Gastroesophageal sphincter (tissue), 4 donors: ENCODE results near the gene TBC1D13. TPM values are rescaled to one million over a fixed set of nuclear protein-coding genes. Genes with fewer than 3 reads are reported as not detected.

ENCODE experiments used
- ATAC-seq: fragments of 150-250 bp; one replicate; pipeline ENCODE4 v1.9.1; 2016; ENCODE audit warnings: mild to moderate bottlenecking, moderate library complexity
- H3K27ac ChIP-seq, 4 donors: fragments of 200-600 bp; sonication (generic) in 3 of 4; 1 replicate in 3 of 4; 2 replicates in 1 of 4; pipeline ENCODE4 v1.5.1; 2016 to 2019
- H3K27me3 ChIP-seq: fragments of 200-600 bp; sonication (generic); one replicate; pipeline ENCODE4 v1.5.1; 2019
- H3K36me3 ChIP-seq, 2 donors: fragments of 200-600 bp; sonication (generic); one replicate each; pipeline ENCODE4 v1.5.1; 2019; ENCODE audit warnings: control low read depth in 1 of 2
- H3K4me1 ChIP-seq, 3 donors: fragments of 200-600 bp; sonication (generic); 1 replicate in 2 of 3; 2 replicates in 1 of 3; pipeline ENCODE4 v1.5.1; 2016 to 2019; ENCODE audit warnings: control low read depth in 2 of 3
- H3K4me3 ChIP-seq, 2 donors: fragments of 200-600 bp; sonication (generic); one replicate each; pipeline ENCODE4 v1.5.1; 2019; ENCODE audit warnings: mild to moderate bottlenecking in 1 of 2, moderate library complexity in 1 of 2
- H3K9me3 ChIP-seq, 3 donors: fragments of 200-600 bp; sonication (generic); one replicate each; pipeline ENCODE4 v1.5.1; 2017 to 2019; ENCODE audit warnings: control low read depth in 2 of 3
- CTCF ChIP-seq, 4 experiments: fragments of 200-600 bp in 2 of 4; fragments of 450-650 bp in 2 of 4; sonication (generic) in 1 of 4; IDR thresholded peaks; one replicate each; pipeline ENCODE4 v1.5.1; 2017 to 2019; ENCODE audit warnings: antibody characterized with exemption in 4 of 4, mild to moderate bottlenecking in 2 of 4, moderate library complexity in 2 of 4
- EP300 ChIP-seq: sonication (generic); formaldehyde crosslinking; IDR thresholded peaks from one replicate; pipeline ENCODE4 v1.6.1; 2017; ENCODE audit warnings: antibody characterized with exemption, mild to moderate bottlenecking
- POLR2A ChIP-seq, 2 donors: fragments of 450-650 bp; IDR thresholded peaks; one replicate each; pipeline ENCODE4 v1.6.1; 2017; ENCODE audit warnings: antibody characterized with exemption in 2 of 2, mild to moderate bottlenecking in 2 of 2, moderate library complexity in 1 of 2
- POLR2AphosphoS5 ChIP-seq: sonication (generic); formaldehyde crosslinking; IDR thresholded peaks from one replicate; pipeline ENCODE4 v1.6.1; 2017; ENCODE audit warnings: antibody characterized with exemption
- WGBS, 2 donors: methylation state at CpG; one replicate each; pipeline ENCODE4 v1.1.5; 2018; ENCODE audit warnings: low coverage in 1 of 2; 5-methylcytosine and 5-hydroxymethylcytosine counted together
- total RNA-seq, 4 donors: library from RNA; depleted of rRNA; stranded (reverse); fragments of >200 nt; gene quantifications; one replicate each; pipeline ENCODE4 v1.1.0, GENCODE V29; 2016

Gene TBC1D13
- total RNA-seq, 4 donors from 2014 or later, result 13.2 to 40.9 (median 17.7) TPM

- TF ChIP-seq EP300, result no peak
- TF ChIP-seq POLR2A (IDR thresholded peaks at IDR 0.05), result no peak
- TF ChIP-seq POLR2AphosphoS5, result no peak
- TF ChIP-seq CTCF (IDR thresholded peaks at IDR 0.05), result no peak
These were observed 22.7 kb upstream of the TBC1D13 start for GRCh38 chr9:128764361-128764760.

GRCh38 chr9:128765499-128765898 is 21.6 kb upstream of the TBC1D13 start:
- Histone ChIP-seq H3K4me3 (no peak overlapping the region), H3K27me3 (no peaks in the 10 kb centered on the region), H3K36me3 (peaks cover 0 to 30% of the 10 kb centered on the region in 2 donors), H3K9me3 (no peaks in the 10 kb centered on the region), H3K4me1 (peaks cover 0 to 49% (median under 1%) of the 10 kb centered on the region in 3 donors), H3K27ac (no peak overlapping the region)
- no peak for ATAC-seq
- WGBS, 2 donors, result 82 to 88% methylated on average over 3 of the region's 3 CpGs
- TF ChIP-seq EP300 (no peak), POLR2A (IDR thresholded peaks at IDR 0.05) (no peak), POLR2AphosphoS5 (no peak), CTCF (IDR thresholded peaks at IDR 0.05) (no peak)

More at GRCh38 chr9:128764361-128764760, 22.7 kb upstream of the TBC1D13 start:
- Histone ChIP-seq H3K36me3 (peaks cover 0 to 30% of the 10 kb centered on the region in 2 donors), H3K9me3 (no peaks in the 10 kb centered on the region), H3K4me3 (no peak overlapping the region), H3K27ac (no peak overlapping the region), H3K27me3 (no peaks in the 10 kb centered on the region), H3K4me1 (peaks cover 0 to 38% (median 0%) of the 10 kb centered on the region in 3 donors)
- WGBS, 2 donors, result 85% methylated on average over 3 of the region's 6 CpGs; no CpG with 5 or more reads in 1 of the 2 donors
- no peak for ATAC-seq

GRCh38 chr9:128768606-128769005 is 18.4 kb upstream of the TBC1D13 start:
- TF ChIP-seq POLR2AphosphoS5 (no peak), CTCF (IDR thresholded peaks at IDR 0.05) (no peak), EP300 (no peak), POLR2A (IDR thresholded peaks at IDR 0.05) (no peak)
- H3K27ac ChIP-seq, result no peak overlapping the region
- peaks cover 0 to 46% (median 11%) of the 10 kb centered on the region in 3 donors for H3K4me1 ChIP-seq
- H3K9me3 ChIP-seq, result no peaks in the 10 kb centered on the region
- no peak for ATAC-seq
- H3K27me3 ChIP-seq, result no peaks in the 10 kb centered on the region
- WGBS, 2 donors, result 60 to 79% methylated on average over 1 to 6 of the region's 6 CpGs
- no peak overlapping the region for H3K4me3 ChIP-seq
- peaks cover 0 to 30% of the 10 kb centered on the region in 2 donors for H3K36me3 ChIP-seq

GRCh38 chr9:128770286-128771030 is 16.6 kb upstream of the TBC1D13 start:
- Histone ChIP-seq H3K27ac (peak overlapping the region in 3 of 4 donors; percentile 91 to 96 (median 95)), H3K36me3 (peaks cover 0 to 17% of the 10 kb centered on the region in 2 donors), H3K27me3 (no peaks in the 10 kb centered on the region), H3K9me3 (no peaks in the 10 kb centered on the region), H3K4me3 (peak overlapping the region; percentile 51 to 80), H3K4me1 (peaks cover 0 to 39% (median 11%) of the 10 kb centered on the region in 3 donors)
- no peak for TF ChIP-seq POLR2AphosphoS5
- TF ChIP-seq POLR2A (IDR thresholded peaks at IDR 0.05), result no peak
- TF ChIP-seq CTCF (IDR thresholded peaks at IDR 0.05), result no peak
- WGBS, 2 donors, result 61 to 81% methylated on average over 6 to 8 of the region's 11 CpGs
- ATAC-seq, result no peak
